ENCODE data around the gene P2RX1.

The P2RX1 gene

DNA sequence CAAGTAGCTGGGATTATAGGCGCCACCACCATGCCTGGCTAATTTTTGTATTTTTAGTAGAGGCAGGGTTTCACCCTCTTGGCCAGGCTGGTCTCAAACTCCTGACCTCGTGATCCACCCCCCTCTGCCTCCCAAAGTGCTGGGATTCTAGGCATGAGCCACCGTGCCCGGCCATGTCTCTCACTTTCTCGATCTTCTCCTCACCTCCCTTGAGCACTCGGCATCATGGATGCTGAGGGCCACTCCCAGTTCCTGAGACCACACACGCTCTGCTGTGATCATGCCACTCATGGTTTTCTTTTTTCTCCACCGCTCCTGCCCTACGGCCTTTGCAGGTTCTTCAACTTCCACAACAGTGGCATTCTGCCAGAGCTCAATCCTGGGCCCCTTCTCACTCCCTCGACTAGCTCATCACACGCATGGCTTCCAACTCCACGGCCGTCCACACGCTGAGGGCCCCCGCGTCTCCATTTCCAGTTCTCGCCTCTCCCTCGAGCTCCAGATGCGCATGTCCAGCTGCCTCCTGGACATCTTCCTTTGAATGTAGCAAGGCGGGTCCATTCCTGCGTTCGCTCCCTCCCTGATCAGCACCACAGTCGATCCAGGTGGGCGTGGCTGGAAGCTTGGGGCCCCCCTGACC is 64.7 kb downstream of the P2RX1 start:
- DNase-seq: no peak

DNA sequence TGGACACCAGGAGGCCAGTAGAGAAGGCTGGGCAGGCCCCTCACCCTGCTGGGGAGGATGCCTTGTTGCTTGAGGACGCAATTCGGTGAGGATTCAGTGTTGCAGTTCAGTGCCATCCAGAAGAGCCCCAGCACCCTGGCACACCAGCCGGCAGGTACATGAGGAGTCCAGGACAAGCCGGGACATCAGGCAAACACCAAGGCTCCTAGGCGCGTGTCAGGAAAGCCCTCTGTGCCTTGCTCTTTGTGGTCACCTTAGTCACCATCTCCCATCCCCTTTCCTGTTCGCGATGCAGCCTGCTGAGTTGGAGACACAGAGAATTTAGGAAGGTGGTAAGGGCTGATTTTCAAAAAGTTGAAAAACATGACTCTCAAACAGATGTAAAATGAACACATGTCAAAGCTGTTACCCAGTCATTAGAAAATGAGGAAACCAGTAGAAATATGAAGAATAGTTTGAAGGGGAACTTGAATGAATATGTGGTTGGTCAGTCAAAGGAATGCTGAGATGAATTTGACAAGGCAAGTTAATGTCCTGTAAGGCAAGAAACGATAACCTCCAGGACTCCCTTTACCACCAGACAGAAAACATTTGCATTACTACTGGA is 67.9 kb downstream of the P2RX1 start:
- no peak for DNase-seq

DNA sequence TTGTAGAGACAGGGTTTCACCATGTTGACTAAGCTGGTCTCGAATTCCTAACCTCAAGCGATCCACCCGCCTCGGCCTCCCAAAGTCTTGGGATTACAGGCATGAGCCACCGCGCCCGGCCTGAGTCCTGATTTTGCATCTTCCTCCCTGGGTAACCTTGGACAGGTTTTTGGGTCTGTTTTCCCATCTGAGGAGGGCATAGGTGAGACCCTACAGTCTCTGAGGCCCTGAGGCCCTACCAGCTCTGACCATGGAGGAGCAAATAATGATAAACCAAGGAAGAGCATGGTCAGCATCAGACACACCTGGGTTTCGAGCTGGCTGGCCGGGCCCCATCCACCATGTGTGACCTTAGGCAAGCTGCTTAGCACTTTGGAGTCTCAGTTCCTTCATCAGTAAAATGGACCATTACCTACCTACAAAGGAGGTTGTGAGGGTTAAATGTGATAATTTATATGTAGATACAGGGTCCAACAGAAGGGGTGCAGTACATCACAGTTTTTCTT is 69.0 kb downstream of the P2RX1 start:
- DNase-seq: no peak

All from activated CD4-positive, alpha-beta T cell treated with anti-CD3 and anti-CD28 coated beads for 1 hour (primary cell).